H54 (cell line): Measurements from ENCODE around the gene ZNF280A.
A peak's percentile ranks its signal among the peaks of the same experiment; 100 is the strongest.
"Not testable (repeated sequence)": the region's sequence is repeated elsewhere in the genome, so short reads cannot be mapped to it uniquely, and the experiment has no call there.

ENCODE experiments used
- DNase-seq: peaks from one replicate; pipeline ENCODE4 v3.0.0; 2011; ENCODE audit warnings: low spot score, mixed read lengths; ENCODE audit not compliant: insufficient read length
- FAIRE-seq: peaks from 3 replicates; lab custom pipeline; 2011; peaks lifted over from hg19 to GRCh38; lab: Jason Lieb, UNC
- POLR2A ChIP-seq: IDR thresholded peaks from 2 replicates; pipeline ENCODE4 v1.6.1; 2011; ENCODE audit warnings: low read depth, mild to moderate bottlenecking, low read length

ZNF280A gene

DNA sequence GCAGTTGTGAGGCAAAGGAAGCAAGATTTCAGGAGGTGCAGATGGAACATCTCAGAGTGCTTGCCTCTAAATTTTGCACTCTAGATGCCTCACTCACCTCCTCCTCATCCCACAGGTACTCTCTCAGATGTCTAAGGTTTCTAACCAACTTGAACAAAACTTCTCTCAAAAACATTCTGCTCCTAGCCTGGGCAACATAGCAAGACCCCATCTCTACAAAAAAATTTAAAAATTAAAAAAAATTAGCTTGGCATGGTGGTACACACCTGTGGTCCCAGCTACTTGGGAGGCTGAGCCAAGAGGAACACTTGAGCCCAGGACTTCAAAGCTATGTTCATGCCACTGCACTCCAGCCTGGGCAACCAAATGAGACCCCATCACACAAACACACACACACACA lies 4.2 kb downstream of the ZNF280A start:
- FAIRE-seq = no peak

GRCh38 chr22:22514431-22514830 lies 5.6 kb downstream of the ZNF280A start:
- DNase-seq, FAIRE-seq: not testable (repeated sequence)

More for the DNA sequence above, 4.2 kb downstream of the ZNF280A start:
- no peak for DNase-seq
- no peak for TF ChIP-seq POLR2A

GRCh38 chr22:22513619-22514018 lies 6.5 kb downstream of the ZNF280A start:
- DNase-seq = no peak
- no peak for FAIRE-seq
- no peak for TF ChIP-seq POLR2A

GRCh38 chr22:22512951-22513350 lies 7.1 kb downstream of the ZNF280A start:
- DNase-seq = no peak
- TF ChIP-seq POLR2A = no peak
- FAIRE-seq = no peak

DNA sequence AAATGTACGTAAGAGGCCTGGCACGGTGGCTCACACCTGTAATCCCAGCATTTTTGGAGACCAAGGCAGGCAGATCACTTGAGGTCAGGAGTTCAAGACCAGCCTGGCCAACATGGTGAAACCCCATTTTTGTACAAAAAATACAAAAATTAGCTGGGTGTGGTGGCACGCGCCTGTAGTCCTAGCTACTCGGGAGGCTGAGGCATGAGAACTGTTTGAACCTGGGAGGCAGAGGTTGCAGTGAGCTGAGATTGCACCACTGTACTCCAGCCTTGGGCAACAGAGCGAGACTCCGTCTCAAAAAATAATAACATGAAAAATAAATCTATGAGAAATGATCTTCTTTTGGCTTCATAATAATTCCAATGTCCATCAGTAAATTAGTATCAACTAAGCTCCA lies 9.2 kb downstream of the ZNF280A start:
- DNase-seq, FAIRE-seq: not testable (repeated sequence)

- FAIRE-seq = not testable (repeated sequence)
These were observed 10.2 kb downstream of the ZNF280A start for GRCh38 chr22:22509912-22510311.

GRCh38 chr22:22508274-22509176 lies 11.5 kb downstream of the ZNF280A start, which contains the start of gene ZNF280B:
ZNF280B (minus strand) TSS chr22:22508742; CDS start chr22:22489398, 19,344 bp downstream.
- peak; percentile 75 for DNase-seq
- no peak for FAIRE-seq
- peak; percentile 55 for TF ChIP-seq POLR2A

More at GRCh38 chr22:22509912-22510311, 10.2 kb downstream of the ZNF280A start:
- not testable (repeated sequence) for DNase-seq

- TF ChIP-seq POLR2A = no peak
- DNase-seq = no peak
- no peak for FAIRE-seq
These were observed 12.3 kb downstream of the ZNF280A start for GRCh38 chr22:22507743-22508273.

- no peak for TF ChIP-seq POLR2A
- DNase-seq = no peak
- no peak for FAIRE-seq
These were observed 13.3 kb downstream of the ZNF280A start for GRCh38 chr22:22506736-22507135.

DNA sequence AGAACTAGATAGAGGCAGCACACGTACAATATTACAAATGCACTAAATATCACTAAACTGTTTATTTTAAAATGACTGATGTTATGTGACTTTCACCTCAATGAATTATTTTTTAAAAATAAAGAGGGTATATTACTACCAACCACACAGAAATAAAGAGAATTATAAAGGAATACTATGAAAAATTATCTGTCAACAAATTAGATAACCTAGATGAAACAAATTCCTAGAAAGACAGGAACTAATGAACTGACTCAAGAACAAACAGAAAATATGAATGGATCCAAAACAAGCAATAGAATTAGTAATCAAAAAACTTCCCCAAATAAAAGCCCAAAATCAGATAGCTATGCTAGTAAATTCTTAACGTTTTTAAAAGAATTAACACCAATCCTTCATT lies 21.8 kb downstream of the ZNF280A start:
- no peak for FAIRE-seq

DNA sequence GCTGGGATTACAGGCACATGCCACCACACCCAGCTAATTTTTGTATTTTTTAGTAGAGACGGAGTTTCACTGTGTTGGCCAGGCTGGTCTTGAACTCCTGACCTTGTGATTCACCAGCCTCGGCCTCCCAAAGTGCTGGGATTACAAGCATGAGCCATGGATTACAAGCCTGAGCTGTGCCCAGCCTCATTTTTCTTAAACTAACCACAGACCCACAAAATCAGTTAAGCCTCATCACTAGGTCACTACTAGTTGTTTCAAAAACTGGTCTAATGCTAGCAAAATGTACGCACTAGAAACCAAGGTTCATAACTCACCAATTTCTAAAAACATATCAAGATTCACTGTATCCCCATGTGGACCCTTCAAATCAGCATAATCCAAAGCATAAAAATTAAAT lies 28.5 kb downstream of the ZNF280A start:
- not testable (repeated sequence) for DNase-seq, FAIRE-seq

More for the DNA sequence above, 21.8 kb downstream of the ZNF280A start:
- TF ChIP-seq POLR2A = no peak
- DNase-seq = no peak

DNA sequence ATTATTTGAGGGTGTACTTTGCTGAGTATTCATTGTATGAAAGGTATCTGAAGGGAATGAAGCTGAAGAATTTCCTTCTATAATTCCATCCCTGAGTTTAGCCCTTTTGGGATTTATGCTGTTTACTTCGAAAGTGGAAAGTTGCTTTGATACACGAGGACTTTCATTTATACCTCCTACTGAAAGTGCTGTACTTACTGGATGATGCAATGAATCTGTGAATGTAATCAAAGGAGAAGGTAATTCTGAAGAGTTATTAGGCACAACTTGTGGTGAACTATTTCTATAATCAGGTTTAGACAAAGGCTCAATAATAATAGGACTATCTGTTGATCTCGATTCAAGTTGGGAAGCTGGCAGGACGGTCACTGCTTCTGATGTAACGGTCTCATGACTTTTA lies 31.3 kb downstream of the ZNF280A start:
- DNase-seq (no peak), FAIRE-seq (no peak)
- TF ChIP-seq POLR2A = no peak

- no peak for DNase-seq
- TF ChIP-seq POLR2A = no peak
- FAIRE-seq = no peak
These were observed 32.0 kb downstream of the ZNF280A start for GRCh38 chr22:22487869-22488597.

DNA sequence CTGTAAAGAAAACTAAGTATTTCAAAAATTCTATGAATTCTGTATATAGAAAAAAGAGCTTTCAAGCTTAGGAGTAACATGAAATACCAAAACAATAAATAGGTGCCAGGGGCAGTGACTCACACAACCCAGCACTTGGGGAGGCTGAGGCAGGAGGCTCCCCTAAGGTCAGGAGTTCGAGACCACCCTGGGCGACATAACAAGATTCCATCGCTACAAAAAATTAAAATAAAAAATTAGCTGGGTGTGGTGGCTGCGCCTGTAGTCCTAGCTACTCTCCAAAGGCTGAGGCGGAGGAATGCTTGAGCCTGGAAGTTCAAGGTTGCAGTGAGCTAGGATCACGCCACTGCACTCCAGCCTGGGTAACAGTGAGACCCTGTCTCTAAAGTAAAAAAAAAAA lies 33.0 kb downstream of the ZNF280A start:
- no peak for FAIRE-seq
- DNase-seq = no peak
- no peak for TF ChIP-seq POLR2A
